Nephron (organoid): ENCODE measurements around the gene TOM1L2.

Experiments used
- H3K27ac Mint-ChIP-seq, 3 experiments: 2 replicates each; pipeline ENCODE4 v1.8.0; 2020; ENCODE audit warnings: mixed read lengths in 3 of 3, mild to moderate bottlenecking in 2 of 3, moderate library complexity in 1 of 3
- H3K27me3 Mint-ChIP-seq: 2 replicates; pipeline ENCODE4 v1.8.0; 2021; ENCODE audit warnings: low read depth, mild to moderate bottlenecking, moderate library complexity, mixed read lengths
- H3K36me3 Mint-ChIP-seq: 2 replicates; pipeline ENCODE4 v1.8.0; 2020; ENCODE audit warnings: low read depth, mixed read lengths
- H3K4me1 Mint-ChIP-seq: 2 replicates; pipeline ENCODE4 v1.8.0; 2020; ENCODE audit warnings: mixed read lengths
- H3K4me3 Mint-ChIP-seq, 3 experiments: 2 replicates each; pipeline ENCODE4 v1.8.0; 2020; ENCODE audit warnings: mild to moderate bottlenecking in 3 of 3, mixed read lengths in 3 of 3, moderate library complexity in 2 of 3
- H3K9me3 Mint-ChIP-seq: 2 replicates; pipeline ENCODE4 v1.8.0; 2020; ENCODE audit warnings: mixed read lengths
- CTCF ChIP-seq, 3 experiments: fragments of 200-600 bp; sonication (generic); IDR thresholded peaks; one replicate each; pipeline ENCODE4 v1.5.0; 2021; ENCODE audit warnings: antibody characterized with exemption in 3 of 3; ENCODE audit not compliant: unreplicated experiment in 3 of 3

The TOM1L2 gene

GRCh38 chr17:17801800-17802481 is 170.3 kb downstream of the TOM1L2 start:
- H3K4me1 Mint-ChIP-seq = peaks cover 18% of the 10 kb centered on the region
- H3K27me3 Mint-ChIP-seq = no peaks in the 10 kb centered on the region
- H3K27ac Mint-ChIP-seq = no peak overlapping the region
- no peak for TF ChIP-seq CTCF (IDR thresholded peaks at IDR 0.05; ENCODE audit: unreplicated experiment in 3 of 3)
- peaks cover 38% of the 10 kb centered on the region for H3K36me3 Mint-ChIP-seq
- no peaks in the 10 kb centered on the region for H3K9me3 Mint-ChIP-seq
- H3K4me3 Mint-ChIP-seq = no peak overlapping the region

GRCh38 chr17:17800504-17801021 is 171.6 kb downstream of the TOM1L2 start:
- Mint-ChIP-seq H3K4me1 (peaks cover 6% of the 10 kb centered on the region), H3K4me3 (no peak overlapping the region), H3K36me3 (peaks cover 30% of the 10 kb centered on the region), H3K9me3 (no peaks in the 10 kb centered on the region), H3K27me3 (no peaks in the 10 kb centered on the region), H3K27ac (no peak overlapping the region)
- no peak for TF ChIP-seq CTCF (IDR thresholded peaks at IDR 0.05; ENCODE audit: unreplicated experiment in 3 of 3)

DNA sequence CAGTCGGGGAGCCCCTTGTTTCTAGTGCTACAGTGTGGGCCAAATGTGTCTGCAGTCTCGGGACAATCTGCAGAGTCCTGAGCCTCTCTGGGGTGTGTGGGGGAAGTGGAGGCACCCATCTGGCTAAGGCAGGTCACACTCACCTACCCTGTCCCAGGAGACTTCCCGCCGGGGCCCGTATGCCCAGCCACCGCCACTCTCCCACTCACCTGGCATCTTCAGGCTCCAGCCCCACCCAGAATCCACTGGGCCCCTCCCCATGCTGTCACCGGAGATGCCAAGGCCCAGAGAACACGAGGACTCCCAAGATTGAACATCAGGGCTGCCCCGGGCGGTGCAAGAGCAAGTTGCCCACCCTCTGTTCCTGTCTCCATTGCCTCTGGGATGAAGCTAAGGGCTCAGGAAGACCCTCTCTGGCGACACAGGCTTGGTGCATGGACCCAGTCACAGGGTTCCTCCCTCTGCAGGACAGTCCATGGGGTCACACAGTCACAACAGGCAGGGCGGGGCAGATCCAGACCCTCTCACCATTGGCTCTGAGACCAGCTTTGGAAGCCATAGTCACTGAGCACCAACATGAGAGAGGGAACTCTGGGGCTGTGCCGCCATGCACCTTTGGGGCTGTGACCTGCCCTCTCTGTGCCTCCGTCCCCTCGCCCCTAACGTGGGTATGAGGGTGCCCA is 173.5 kb downstream of the TOM1L2 start:
- Mint-ChIP-seq H3K27ac (no peak overlapping the region), H3K9me3 (no peaks in the 10 kb centered on the region), H3K27me3 (no peaks in the 10 kb centered on the region), H3K4me3 (no peak overlapping the region), H3K4me1 (peaks cover 10% of the 10 kb centered on the region), H3K36me3 (peaks cover 20% of the 10 kb centered on the region)
- no peak for TF ChIP-seq CTCF (IDR thresholded peaks at IDR 0.05; ENCODE audit: unreplicated experiment in 3 of 3)

DNA sequence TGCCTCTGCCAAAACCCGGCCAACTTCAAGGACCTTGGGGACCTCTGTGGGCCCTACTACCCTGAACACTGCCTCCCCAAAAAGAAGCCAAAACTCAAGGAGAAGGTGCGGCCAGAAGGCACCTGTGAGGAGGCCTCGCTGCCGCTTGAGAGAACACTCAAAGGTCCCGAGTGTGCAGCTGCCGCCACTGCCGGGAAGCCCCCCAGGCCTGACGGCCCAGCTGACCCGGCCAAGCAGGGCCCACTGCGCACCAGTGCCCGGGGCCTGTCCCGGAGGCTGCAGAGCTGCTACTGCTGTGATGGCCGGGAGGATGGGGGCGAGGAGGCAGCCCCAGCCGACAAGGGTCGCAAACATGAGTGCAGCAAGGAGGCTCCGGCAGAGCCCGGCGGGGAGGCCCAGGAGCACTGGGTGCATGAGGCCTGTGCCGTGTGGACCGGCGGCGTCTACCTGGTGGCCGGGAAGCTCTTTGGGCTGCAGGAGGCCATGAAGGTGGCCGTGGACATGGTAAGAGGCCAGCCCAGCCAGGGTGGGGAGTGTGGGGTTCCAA is 174.1 kb downstream of the TOM1L2 start:
- Mint-ChIP-seq H3K27ac (no peak overlapping the region), H3K4me1 (peaks cover 13% of the 10 kb centered on the region), H3K4me3 (no peak overlapping the region), H3K36me3 (peaks cover 20% of the 10 kb centered on the region), H3K9me3 (no peaks in the 10 kb centered on the region), H3K27me3 (peaks cover 3% of the 10 kb centered on the region)
- TF ChIP-seq CTCF (IDR thresholded peaks at IDR 0.05; ENCODE audit: unreplicated experiment in 3 of 3) = no peak

DNA sequence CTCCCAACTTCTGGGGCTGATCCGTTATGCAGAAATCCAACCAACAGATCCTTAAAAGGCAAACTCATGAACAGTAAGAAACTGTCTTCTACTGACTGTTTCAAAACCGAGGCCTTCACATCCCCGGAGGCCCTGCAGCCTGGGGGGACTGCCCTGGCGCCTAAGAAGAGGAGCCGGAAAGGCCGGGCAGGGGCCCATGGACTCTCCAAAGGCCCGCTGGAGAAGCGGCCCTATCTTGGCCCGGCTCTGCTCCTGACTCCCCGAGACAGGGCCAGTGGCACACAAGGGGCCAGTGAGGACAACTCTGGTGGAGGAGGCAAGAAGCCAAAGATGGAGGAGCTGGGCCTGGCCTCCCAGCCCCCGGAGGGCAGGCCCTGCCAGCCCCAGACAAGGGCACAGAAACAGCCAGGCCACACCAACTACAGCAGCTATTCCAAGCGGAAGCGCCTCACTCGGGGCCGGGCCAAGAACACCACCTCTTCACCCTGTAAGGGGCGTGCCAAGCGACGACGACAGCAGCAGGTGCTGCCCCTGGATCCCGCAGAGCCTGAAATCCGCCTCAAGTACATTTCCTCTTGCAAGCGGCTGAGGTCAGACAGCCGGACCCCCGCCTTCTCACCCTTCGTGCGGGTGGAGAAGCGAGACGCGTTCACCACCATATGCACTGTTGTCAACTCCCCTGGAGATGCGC is 174.9 kb downstream of the TOM1L2 start:
- Mint-ChIP-seq H3K36me3 (peaks cover 20% of the 10 kb centered on the region), H3K4me3 (no peak overlapping the region), H3K4me1 (peaks cover 21% of the 10 kb centered on the region), H3K9me3 (no peaks in the 10 kb centered on the region), H3K27me3 (peaks cover 3% of the 10 kb centered on the region), H3K27ac (no peak overlapping the region)
- TF ChIP-seq CTCF (IDR thresholded peaks at IDR 0.05; ENCODE audit: unreplicated experiment in 3 of 3) = no peak
